GM18861 (cell line): Measurements from ENCODE around the gene CHTF18.
"Not testable (repeated sequence)": the region's sequence is repeated elsewhere in the genome, so short reads cannot be mapped to it uniquely, and the experiment has no call there.

Experiments used
- ATAC-seq: cut with Tn5 transposase; IDR thresholded peaks from one replicate; pipeline ENCODE4 v1.9.1; 2021; ENCODE audit not compliant: unreplicated experiment

CHTF18 gene

GRCh38 chr16:774086-775001, 14.1 kb upstream of the CHTF18 start:
- ATAC-seq: no peak

GRCh38 chr16:775236-775796, 13.1 kb upstream of the CHTF18 start:
- ATAC-seq: no peak

- ATAC-seq: not testable (repeated sequence)
Measured at GRCh38 chr16:776298-776697, 12.1 kb upstream of the CHTF18 start.

GRCh38 chr16:776824-777223, 11.6 kb upstream of the CHTF18 start:
- ATAC-seq: no peak

- ATAC-seq: no peak
Measured at GRCh38 chr16:777826-778225, 10.6 kb upstream of the CHTF18 start.

- ATAC-seq: no peak
Measured at GRCh38 chr16:778447-778846, 10.0 kb upstream of the CHTF18 start.

GRCh38 chr16:778909-779527, 9.4 kb upstream of the CHTF18 start:
- ATAC-seq: no peak

- ATAC-seq: no peak
Measured at GRCh38 chr16:779561-779960, 8.9 kb upstream of the CHTF18 start.

- no peak for ATAC-seq
Measured at GRCh38 chr16:780296-780695, 8.1 kb upstream of the CHTF18 start.

- ATAC-seq: no peak
Measured at GRCh38 chr16:781346-782010, 6.9 kb upstream of the CHTF18 start.

- no peak for ATAC-seq
Measured at GRCh38 chr16:782258-782657, 6.2 kb upstream of the CHTF18 start.

- no peak for ATAC-seq
Measured at GRCh38 chr16:782766-783403, 5.5 kb upstream of the CHTF18 start.

- no peak for ATAC-seq
Measured at GRCh38 chr16:783404-784161, 4.8 kb upstream of the CHTF18 start.

GRCh38 chr16:784431-784830, 4.0 kb upstream of the CHTF18 start:
- ATAC-seq: no peak

GRCh38 chr16:785563-786535, 2.6 kb upstream of the CHTF18 start:
- ATAC-seq: no peak

GRCh38 chr16:787321-787966, 976 bp upstream of the CHTF18 start:
- ATAC-seq: no peak

- ATAC-seq: no peak
Measured at GRCh38 chr16:787978-788398, 432 bp upstream of the CHTF18 start, which contains the start of gene RPUSD1. TSS of gene RPUSD1 (minus strand) at chr16:788381. CDS start at chr16:787737, 644 bp downstream.

GRCh38 chr16:789191-789850, 901 bp downstream of the CHTF18 start:
- ATAC-seq: no peak
